ENCODE results near the gene RIMBP3C.
"Not testable (repeated sequence)": the region's sequence is repeated elsewhere in the genome, so short reads cannot be mapped to it uniquely, and the experiment has no call there.

Gene RIMBP3C

DNA sequence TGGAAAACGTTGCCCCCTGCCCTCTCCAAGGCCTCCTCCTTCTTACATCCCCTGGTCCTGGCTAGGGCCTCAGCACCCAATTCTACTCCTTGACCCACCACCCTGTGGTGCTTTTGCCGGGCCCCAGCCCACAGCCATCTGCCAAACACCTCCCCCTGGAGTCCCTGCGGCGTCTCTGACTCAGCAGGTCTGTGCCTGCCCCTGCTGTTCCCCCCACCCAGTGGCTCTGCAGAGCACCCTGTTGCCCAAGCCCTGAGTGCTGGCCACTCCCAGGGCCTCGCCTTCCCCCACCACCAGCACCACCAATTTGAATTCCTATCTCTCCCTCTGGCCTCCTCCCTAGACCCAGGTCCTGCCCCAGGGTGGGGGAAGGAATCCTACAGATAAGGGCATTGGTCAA is 19.7 kb downstream of the RIMBP3C start:
- not testable (repeated sequence) for DNase-seq (ENCODE audit: low read depth in 2 of 2)

DNA sequence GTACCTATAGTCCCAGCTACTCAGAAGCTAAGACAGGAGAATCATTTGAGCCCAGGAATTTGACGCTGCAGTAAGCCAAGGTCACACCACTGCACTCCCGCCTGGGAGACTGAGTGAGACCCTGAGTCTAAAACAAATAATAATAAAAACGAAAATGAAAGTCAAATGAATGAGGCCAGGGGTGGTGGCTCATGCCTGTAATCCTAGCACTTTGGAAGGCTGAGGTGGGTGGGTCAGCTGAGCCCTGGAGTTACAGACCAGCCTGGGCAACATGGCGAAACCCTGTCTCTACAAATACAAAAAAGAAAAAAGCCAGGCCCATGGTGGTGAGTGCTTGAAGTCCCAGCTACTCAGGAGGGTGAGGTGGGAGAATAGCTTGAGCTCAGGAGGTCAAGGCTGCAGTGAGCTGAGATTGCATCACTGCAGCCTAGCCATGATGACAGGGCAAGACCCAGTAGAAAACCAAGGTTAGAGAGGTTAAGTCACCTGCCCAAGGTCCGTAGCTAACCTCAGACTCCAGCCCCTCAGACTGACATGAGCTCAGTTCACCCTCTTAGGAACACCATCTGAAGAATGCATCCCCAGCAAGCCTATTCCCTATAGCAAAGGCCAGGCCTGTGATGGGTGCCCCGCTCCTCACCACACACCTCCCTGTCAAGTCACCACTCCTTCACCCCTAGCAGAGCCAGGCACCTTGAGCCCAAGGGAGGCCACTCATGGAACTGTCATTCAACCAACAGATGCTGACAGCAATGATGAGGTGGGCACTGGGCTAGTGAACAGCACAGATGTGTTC is 24.4 kb downstream of the RIMBP3C start:
- not testable (repeated sequence) for DNase-seq (ENCODE audit: low read depth in 2 of 2)

DNA sequence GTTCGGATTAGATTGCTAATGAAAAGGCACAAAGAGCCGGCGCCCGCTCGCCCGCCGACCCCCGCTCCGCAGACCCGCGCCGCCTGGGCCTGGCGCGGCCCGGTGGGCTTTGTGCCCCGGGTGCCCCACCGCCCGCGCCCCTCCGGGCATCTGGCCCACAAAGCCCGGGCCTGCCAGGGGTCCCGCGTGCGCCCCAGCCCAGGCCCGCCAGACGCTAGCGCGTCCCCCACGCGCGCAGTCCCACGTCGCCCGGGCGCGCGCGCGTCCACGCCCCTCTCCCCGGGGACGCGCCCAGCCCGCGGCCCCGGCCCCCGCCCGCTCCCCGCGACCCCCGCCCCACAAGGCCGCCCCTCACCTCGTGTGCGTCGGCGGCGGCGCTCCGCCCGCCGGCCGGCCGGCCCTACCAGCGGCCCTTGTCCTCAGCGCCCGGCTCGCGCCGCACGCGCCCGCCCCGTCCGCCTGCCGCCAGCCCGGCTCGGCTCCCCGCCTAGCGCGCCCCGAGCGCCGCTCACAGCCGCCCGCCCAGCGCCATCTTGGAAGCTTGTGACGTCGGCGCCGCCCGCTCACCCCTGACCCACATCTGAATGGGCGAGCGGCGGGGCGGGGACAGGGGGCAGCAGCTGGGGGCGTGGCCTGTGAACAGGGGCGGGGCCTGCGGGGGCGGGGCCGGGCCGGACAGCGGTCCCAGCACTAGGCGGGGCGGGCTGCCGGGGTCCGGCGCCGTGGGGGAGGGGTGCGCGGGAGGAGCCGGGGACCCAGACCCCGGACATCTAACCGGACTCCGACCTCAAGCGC is 34.1 kb downstream of the RIMBP3C start:
- not testable (repeated sequence) for DNase-seq (ENCODE audit: low read depth in 2 of 2)

- not testable (repeated sequence) for DNase-seq (ENCODE audit: low read depth in 2 of 2)
Observed at GRCh38 chr22:21516522-21516921, 34.7 kb downstream of the RIMBP3C start.

DNA sequence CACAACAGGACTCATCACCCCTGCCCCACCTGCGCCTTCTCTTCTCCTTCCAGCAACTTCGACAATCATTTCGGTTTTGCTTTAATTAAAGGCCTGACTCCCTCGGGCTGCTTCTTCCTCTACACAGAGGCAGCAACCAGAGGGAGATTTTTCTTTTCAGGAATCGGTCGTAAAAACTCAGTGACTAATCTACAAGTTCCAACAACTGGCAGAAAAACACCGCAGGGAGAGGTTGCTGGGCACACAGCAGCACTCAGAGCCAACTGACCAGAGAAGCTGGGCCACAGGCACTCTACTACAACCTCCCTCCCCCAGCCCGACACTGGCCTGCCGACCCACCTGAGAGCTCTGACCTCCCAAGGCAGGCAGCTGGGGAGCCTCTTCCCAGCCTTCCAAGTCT is 36.0 kb downstream of the RIMBP3C start:
- not testable (repeated sequence) for DNase-seq (ENCODE audit: low read depth in 2 of 2)

- not testable (repeated sequence) for DNase-seq (ENCODE audit: low read depth in 2 of 2)
Observed at GRCh38 chr22:21514117-21514516, 37.1 kb downstream of the RIMBP3C start.

- DNase-seq (ENCODE audit: low read depth in 2 of 2), result not testable (repeated sequence)
Observed at GRCh38 chr22:21512022-21512421, 39.2 kb downstream of the RIMBP3C start.

- not testable (repeated sequence) for DNase-seq (ENCODE audit: low read depth in 2 of 2)
Observed at GRCh38 chr22:21510397-21510796, 40.9 kb downstream of the RIMBP3C start.

DNA sequence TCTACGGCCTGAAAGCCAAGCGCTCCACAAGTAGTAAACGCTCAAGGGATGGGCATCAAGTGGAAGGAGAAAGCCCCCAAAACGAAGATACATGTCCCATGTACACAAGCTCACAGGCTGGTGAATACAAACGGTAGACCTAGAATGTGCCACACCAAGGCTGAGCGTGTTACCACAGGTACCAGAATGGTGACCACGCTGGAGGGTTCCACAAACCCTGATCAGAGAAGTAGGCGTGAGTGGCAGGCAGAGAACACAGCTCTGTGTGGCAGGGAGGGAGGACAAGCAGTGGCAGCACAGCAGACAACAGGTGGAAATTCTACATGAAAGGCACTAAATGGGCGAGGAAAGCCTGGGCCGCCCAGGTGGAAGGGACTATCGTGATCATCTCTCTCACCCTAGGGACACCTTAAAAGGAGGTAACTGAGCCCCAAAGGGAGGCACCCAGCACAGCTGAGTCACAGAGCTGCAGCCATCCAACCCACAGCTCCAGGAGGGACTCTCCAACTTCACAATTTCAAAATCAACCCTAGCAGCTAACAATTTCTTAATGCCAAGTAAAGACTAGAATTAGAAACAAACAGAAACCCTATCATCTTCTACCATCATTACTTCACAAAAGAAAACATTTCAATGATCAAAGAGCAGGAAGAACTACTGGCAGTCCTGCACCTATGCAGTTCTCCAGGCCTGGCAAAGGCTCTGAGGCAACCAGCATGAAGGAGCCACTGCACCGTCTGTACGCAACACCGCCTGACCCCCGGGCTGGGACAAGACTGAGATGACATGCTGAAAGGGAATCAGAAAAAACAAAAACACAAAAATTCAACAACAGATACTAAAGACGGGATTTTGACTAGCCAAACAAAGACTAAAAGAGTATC is 51.4 kb downstream of the RIMBP3C start:
- not testable (repeated sequence) for DNase-seq (ENCODE audit: low read depth in 2 of 2)

GRCh38 chr22:21498489-21498888 is 52.8 kb downstream of the RIMBP3C start:
- DNase-seq (ENCODE audit: low read depth in 2 of 2), result not testable (repeated sequence)

DNA sequence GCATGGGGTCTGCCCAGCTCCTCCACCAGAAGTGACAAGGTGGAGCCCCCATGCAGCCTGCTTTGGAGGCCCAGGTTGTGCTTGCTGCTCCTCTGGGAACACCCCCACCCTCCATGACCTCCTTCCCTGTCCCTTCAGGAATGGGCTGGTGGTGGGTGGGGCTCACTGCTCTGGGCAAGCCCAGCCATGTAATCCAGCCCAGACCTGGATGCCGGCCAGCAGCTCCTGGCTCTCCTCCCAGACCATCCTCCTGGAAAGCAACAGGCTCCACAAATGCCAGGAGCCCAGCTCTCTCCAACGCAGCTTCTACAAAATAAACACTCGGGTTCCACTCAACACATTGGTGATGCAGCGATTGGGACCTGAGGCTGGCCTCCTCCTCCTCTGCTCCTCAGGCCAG is 53.3 kb downstream of the RIMBP3C start:
- DNase-seq (ENCODE audit: low read depth in 2 of 2), result not testable (repeated sequence)

All from fibroblast of skin of left biceps (primary cell).